ENCODE results near the gene IL3.

Gene IL3

GRCh38 chr5:132072070-132072469, 11.6 kb downstream of the IL3 start:
- no peak for DNase-seq (ENCODE audit: low read depth in 2 of 2, low spot score in 1 of 2)

- no peak for DNase-seq (ENCODE audit: low read depth in 2 of 2, low spot score in 1 of 2)
These were observed 12.1 kb downstream of the IL3 start for GRCh38 chr5:132072528-132072927.

GRCh38 chr5:132073231-132074013, 13.0 kb downstream of the IL3 start, which contains the start of gene CSF2:
CSF2 (plus strand) TSS chr5:132073789; CDS start chr5:132073824, 35 bp downstream.
- DNase-seq (ENCODE audit: low read depth in 2 of 2, low spot score in 1 of 2): no peak

- no peak for DNase-seq (ENCODE audit: low read depth in 2 of 2, low spot score in 1 of 2)
These were observed 13.8 kb downstream of the IL3 start for GRCh38 chr5:132074091-132074771.

GRCh38 chr5:132074772-132075718, 14.6 kb downstream of the IL3 start:
- no peak for DNase-seq (ENCODE audit: low read depth in 2 of 2, low spot score in 1 of 2)

GRCh38 chr5:132075719-132076077, 15.2 kb downstream of the IL3 start:
- no peak for DNase-seq (ENCODE audit: low read depth in 2 of 2, low spot score in 1 of 2)

- DNase-seq (ENCODE audit: low read depth in 2 of 2, low spot score in 1 of 2): no peak
These were observed 15.9 kb downstream of the IL3 start for GRCh38 chr5:132076202-132076830.

- DNase-seq (ENCODE audit: low read depth in 2 of 2, low spot score in 1 of 2): no peak
These were observed 16.5 kb downstream of the IL3 start for GRCh38 chr5:132076983-132077382.

GRCh38 chr5:132079081-132079480, 18.6 kb downstream of the IL3 start:
- DNase-seq (ENCODE audit: low read depth in 2 of 2, low spot score in 1 of 2): no peak

- DNase-seq (ENCODE audit: low read depth in 2 of 2, low spot score in 1 of 2): no peak
These were observed 19.2 kb downstream of the IL3 start for GRCh38 chr5:132079619-132080018.

- no peak for DNase-seq (ENCODE audit: low read depth in 2 of 2, low spot score in 1 of 2)
These were observed 20.1 kb downstream of the IL3 start for GRCh38 chr5:132080595-132080994.

GRCh38 chr5:132081458-132081857, 21.0 kb downstream of the IL3 start:
- no peak for DNase-seq (ENCODE audit: low read depth in 2 of 2, low spot score in 1 of 2)

GRCh38 chr5:132082329-132083023, 22.0 kb downstream of the IL3 start:
- DNase-seq (ENCODE audit: low read depth in 2 of 2, low spot score in 1 of 2): no peak

- no peak for DNase-seq (ENCODE audit: low read depth in 2 of 2, low spot score in 1 of 2)
These were observed 22.7 kb downstream of the IL3 start for GRCh38 chr5:132083071-132083678.

GRCh38 chr5:132085686-132086085, 25.2 kb downstream of the IL3 start:
- DNase-seq (ENCODE audit: low read depth in 2 of 2, low spot score in 1 of 2): no peak

GRCh38 chr5:132086277-132086794, 25.9 kb downstream of the IL3 start:
- DNase-seq (ENCODE audit: low read depth in 2 of 2, low spot score in 1 of 2): no peak

GRCh38 chr5:132087176-132087575, 26.7 kb downstream of the IL3 start:
- DNase-seq (ENCODE audit: low read depth in 2 of 2, low spot score in 1 of 2): no peak

GRCh38 chr5:132087661-132088060, 27.2 kb downstream of the IL3 start:
- no peak for DNase-seq (ENCODE audit: low read depth in 2 of 2, low spot score in 1 of 2)

- DNase-seq (ENCODE audit: low read depth in 2 of 2, low spot score in 1 of 2): no peak
These were observed 28.9 kb downstream of the IL3 start for GRCh38 chr5:132089363-132089762.

- no peak for DNase-seq (ENCODE audit: low read depth in 2 of 2, low spot score in 1 of 2)
These were observed 29.7 kb downstream of the IL3 start for GRCh38 chr5:132090107-132090506.
